GM23248 (cell line): ENCODE measurements around the gene IL17RC.

Source experiments
- EZH2 ChIP-seq: fragments of 200-600 bp; sonication (generic); IDR thresholded peaks from 2 replicates; pipeline ENCODE4 v1.6.1; 2018; ENCODE audit warnings: antibody characterized with exemption, mild to moderate bottlenecking; ENCODE audit not compliant: insufficient read depth, poor library complexity, severe bottlenecking
- EZH2phosphoT487 ChIP-seq: fragments of 200-600 bp; sonication (generic); IDR thresholded peaks from 2 replicates; pipeline ENCODE4 v1.6.1; 2018; ENCODE audit warnings: antibody characterized with exemption, moderate library complexity, mild to moderate bottlenecking, low read depth; ENCODE audit not compliant: insufficient read depth

DNA sequence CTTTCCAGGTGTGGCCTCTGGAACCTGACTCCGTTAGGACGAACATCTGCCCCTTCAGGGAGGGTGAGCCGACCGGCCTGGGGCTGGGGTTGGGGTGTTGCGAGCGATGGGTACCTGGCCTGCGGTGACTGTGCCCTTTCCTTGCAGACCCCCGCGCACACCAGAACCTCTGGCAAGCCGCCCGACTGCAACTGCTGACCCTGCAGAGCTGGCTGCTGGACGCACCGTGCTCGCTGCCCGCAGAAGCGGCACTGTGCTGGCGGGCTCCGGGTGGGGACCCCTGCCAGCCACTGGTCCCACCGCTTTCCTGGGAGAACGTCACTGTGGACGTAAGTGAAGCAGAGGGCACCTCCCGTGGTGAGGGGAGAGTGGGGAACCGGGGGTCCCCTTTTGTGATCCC lies 11.3 kb downstream of the IL17RC start:
- TF ChIP-seq EZH2phosphoT487 (no peak), EZH2 (no peak)
